VCaP (cell line): ENCODE results near the gene IFT27.
A peak's percentile ranks its signal among the peaks of the same experiment; 100 is the strongest.

Experiments used
- H3K27ac ChIP-seq: fragments of 450-650 bp; 2 replicates; pipeline ENCODE4 v1.5.1; 2017
- CTCF ChIP-seq: fragments of 450-650 bp; conservative IDR thresholded peaks from 2 replicates; pipeline ENCODE4 v1.5.1; 2017; ENCODE audit warnings: mild to moderate bottlenecking, moderate library complexity

IFT27 gene

GRCh38 chr22:36807627-36808026 is 31.7 kb upstream of the IFT27 start:
- peak overlapping the region; percentile 77; the same call in 1 of the 2 replicates for H3K27ac ChIP-seq
- TF ChIP-seq CTCF = no peak

GRCh38 chr22:36806835-36807234 is 30.9 kb upstream of the IFT27 start:
- no peak for TF ChIP-seq CTCF

GRCh38 chr22:36803358-36803757 is 27.4 kb upstream of the IFT27 start:
- TF ChIP-seq CTCF = no peak

More at GRCh38 chr22:36806835-36807234, 30.9 kb upstream of the IFT27 start:
- H3K27ac ChIP-seq = no peak overlapping the region

GRCh38 chr22:36798674-36799066 is 22.8 kb upstream of the IFT27 start:
- no peak for TF ChIP-seq CTCF
- no peak overlapping the region for H3K27ac ChIP-seq

More at GRCh38 chr22:36803358-36803757, 27.4 kb upstream of the IFT27 start:
- H3K27ac ChIP-seq = no peak overlapping the region

- H3K27ac ChIP-seq = no peak overlapping the region
- TF ChIP-seq CTCF = no peak
Measured at GRCh38 chr22:36797911-36798673, 22.2 kb upstream of the IFT27 start.

- TF ChIP-seq CTCF = no peak
- no peak overlapping the region for H3K27ac ChIP-seq
Measured at GRCh38 chr22:36797374-36797773, 21.5 kb upstream of the IFT27 start.

- H3K27ac ChIP-seq = no peak overlapping the region
- no peak for TF ChIP-seq CTCF
Measured at GRCh38 chr22:36796552-36797175, 20.7 kb upstream of the IFT27 start.
